ENCODE data around the gene BCHE.
"Not testable (repeated sequence)": the region's sequence is repeated elsewhere in the genome, so short reads cannot be mapped to it uniquely, and the experiment has no call there.

Gene BCHE

DNA sequence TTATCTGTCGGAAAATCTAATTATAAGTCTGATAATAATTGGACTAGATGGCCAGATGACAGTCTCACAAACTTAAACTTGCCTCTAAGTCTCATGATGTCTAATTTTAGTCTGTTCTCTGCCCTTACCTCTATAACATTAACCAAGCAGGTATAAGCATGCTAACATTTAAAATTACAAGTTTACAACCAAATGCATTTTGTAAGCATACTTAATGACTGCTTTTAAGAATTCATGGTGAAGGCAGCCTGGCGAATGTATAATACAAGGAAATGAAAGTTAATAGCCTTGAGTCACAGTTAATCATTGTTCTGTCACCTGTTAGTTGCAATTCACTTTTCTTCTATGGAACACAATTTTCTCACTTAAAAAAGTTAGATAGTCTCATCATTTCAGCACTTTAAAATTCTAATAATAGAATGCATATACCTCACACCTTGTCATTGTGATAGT is 16.5 kb downstream of the BCHE start:
- H3K4me3 ChIP-seq (ENCODE audit: low read depth, low read length): no peak overlapping the region
- TF ChIP-seq, protein P1, sequence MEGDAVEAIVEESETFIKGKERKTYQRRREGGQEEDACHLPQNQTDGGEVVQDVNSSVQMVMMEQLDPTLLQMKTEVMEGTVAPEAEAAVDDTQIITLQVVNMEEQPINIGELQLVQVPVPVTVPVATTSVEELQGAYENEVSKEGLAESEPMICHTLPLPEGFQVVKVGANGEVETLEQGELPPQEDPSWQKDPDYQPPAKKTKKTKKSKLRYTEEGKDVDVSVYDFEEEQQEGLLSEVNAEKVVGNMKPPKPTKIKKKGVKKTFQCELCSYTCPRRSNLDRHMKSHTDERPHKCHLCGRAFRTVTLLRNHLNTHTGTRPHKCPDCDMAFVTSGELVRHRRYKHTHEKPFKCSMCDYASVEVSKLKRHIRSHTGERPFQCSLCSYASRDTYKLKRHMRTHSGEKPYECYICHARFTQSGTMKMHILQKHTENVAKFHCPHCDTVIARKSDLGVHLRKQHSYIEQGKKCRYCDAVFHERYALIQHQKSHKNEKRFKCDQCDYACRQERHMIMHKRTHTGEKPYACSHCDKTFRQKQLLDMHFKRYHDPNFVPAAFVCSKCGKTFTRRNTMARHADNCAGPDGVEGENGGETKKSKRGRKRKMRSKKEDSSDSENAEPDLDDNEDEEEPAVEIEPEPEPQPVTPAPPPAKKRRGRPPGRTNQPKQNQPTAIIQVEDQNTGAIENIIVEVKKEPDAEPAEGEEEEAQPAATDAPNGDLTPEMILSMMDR (IDR thresholded peaks at IDR 0.05; ENCODE audit: low read depth, low read length): no peak

GRCh38 chr3:165817160-165817709 is 20.0 kb downstream of the BCHE start:
- TF ChIP-seq, protein P1 (IDR thresholded peaks at IDR 0.05; ENCODE audit: low read depth, low read length): no peak
- no peak overlapping the region for H3K4me3 ChIP-seq (ENCODE audit: low read depth, low read length)

DNA sequence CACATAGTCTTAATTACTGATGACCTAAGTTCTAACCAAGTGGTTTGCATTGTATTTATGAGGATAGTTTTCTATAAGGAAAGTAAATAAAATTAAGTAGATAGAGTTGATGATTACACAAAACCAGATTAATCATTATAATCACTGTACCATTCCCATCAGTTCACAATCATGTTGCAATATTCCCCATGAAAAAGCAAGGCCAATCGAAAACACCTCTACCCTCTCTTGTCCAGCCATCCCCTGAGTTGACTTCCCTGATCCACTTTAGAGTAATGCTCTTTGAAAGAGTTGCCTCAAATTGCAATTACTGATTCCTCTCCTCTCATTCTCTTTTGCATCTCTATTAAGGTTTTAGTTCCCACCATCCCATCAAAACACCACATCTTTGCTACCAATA is 21.0 kb downstream of the BCHE start:
- TF ChIP-seq, protein P1 (IDR thresholded peaks at IDR 0.05; ENCODE audit: low read depth, low read length): no peak
- H3K4me3 ChIP-seq (ENCODE audit: low read depth, low read length): no peak overlapping the region

DNA sequence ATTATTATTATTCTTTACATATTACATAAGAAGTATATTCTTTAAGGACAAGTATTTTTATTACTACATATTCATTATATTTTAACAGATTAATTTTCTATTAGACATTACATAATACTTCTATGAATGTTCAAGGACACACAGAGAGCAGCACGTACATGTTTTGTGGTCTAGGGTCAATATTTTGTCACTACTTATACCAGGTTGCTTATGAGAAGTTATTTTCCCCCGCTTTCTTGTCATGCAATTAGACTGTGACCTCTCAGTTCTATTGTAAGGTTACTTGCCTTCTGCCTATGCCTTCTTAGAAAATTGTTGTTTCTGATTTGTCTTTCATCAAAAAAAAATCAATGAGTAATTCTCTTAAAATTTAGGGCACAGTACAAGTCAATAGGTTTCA is 21.5 kb downstream of the BCHE start:
- no peak overlapping the region for H3K4me3 ChIP-seq (ENCODE audit: low read depth, low read length)
- TF ChIP-seq, protein P1 (IDR thresholded peaks at IDR 0.05; ENCODE audit: low read depth, low read length): no peak

- H3K4me3 ChIP-seq (ENCODE audit: low read depth, low read length): no peak overlapping the region
- TF ChIP-seq, protein P1 (IDR thresholded peaks at IDR 0.05; ENCODE audit: low read depth, low read length): no peak
Measured at GRCh38 chr3:165814380-165814779, 22.8 kb downstream of the BCHE start.

DNA sequence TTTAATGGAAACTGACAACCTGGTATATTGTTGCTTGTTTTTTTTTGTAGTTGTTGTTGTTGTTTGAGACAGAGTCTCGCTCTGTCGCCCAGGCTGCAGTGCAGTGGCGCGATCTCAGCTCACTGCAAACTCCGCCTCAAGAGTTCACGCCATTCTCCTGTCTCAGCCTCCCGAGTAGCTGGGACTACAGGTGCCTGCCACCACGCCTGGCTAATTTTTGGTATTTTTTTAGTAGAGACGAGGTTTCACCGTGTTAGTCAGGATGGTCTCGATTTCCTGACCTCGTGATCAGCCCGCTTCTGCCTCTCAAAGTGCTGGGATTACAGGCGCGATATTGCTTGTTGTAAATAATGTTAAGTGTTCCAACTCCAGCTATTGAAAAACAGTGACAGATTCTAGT is 29.3 kb downstream of the BCHE start:
- not testable (repeated sequence) for H3K4me3 ChIP-seq (ENCODE audit: low read depth, low read length)

- TF ChIP-seq, protein P1 (IDR thresholded peaks at IDR 0.05; ENCODE audit: low read depth, low read length): no peak
- no peak overlapping the region for H3K4me3 ChIP-seq (ENCODE audit: low read depth, low read length)
Measured at GRCh38 chr3:165805946-165806561, 31.2 kb downstream of the BCHE start.

GRCh38 chr3:165803471-165803870 is 33.8 kb downstream of the BCHE start:
- TF ChIP-seq, protein P1 (IDR thresholded peaks at IDR 0.05; ENCODE audit: low read depth, low read length): no peak
- H3K4me3 ChIP-seq (ENCODE audit: low read depth, low read length): no peak overlapping the region
